Ovary (tissue), 3 donors: ENCODE data around the gene LEFTY2.

Experiments used
- CTCF ChIP-seq, 3 donors: fragments of 450-650 bp in 2 of 3; fragments of 200-600 bp in 1 of 3; IDR thresholded peaks; one replicate each; pipeline versions ENCODE4 v1.5.1 to v1.8.0; 2016 to 2022; ENCODE audit warnings: antibody characterized with exemption in 3 of 3, mild to moderate bottlenecking in 1 of 3
- EP300 ChIP-seq: sonication (generic); formaldehyde crosslinking; IDR thresholded peaks from one replicate; pipeline ENCODE4 v1.6.1; 2017; ENCODE audit warnings: antibody characterized with exemption
- POLR2A ChIP-seq: fragments of 450-650 bp; IDR thresholded peaks from one replicate; pipeline ENCODE4 v1.6.1; 2017; ENCODE audit warnings: antibody characterized with exemption, mild to moderate bottlenecking, moderate library complexity
- donor health status: DM: no; HTN: no; CAD: no.

DNA sequence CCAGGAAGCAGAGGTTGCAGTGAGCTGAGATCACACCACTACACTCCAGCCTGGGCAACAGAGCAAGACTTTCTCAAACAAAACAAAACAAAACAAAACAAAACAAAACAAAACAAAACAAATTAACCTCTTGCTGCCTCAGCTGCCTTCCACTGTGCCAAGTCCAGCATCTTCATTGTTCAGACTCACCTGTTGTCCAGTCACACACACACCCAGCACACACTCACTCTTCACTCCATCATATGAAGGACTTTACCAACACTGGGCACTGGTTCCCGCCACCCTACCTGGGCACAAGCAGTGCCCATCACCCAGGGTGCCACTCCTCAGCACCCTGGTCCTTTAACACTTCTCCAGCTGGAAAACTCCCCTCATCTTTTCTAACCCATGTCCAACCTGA lies 31.5 kb downstream of the LEFTY2 start:
- TF ChIP-seq CTCF (IDR thresholded peaks at IDR 0.05) = no peak
- TF ChIP-seq EP300 = no peak
- TF ChIP-seq POLR2A = no peak
